CMK (cell line): ENCODE data around the gene MFAP2.

Source experiments
- DNase-seq: peaks from one replicate; pipeline ENCODE4 v3.0.0-alpha.2; 2010; ENCODE audit warnings: low read depth

Gene MFAP2

DNA sequence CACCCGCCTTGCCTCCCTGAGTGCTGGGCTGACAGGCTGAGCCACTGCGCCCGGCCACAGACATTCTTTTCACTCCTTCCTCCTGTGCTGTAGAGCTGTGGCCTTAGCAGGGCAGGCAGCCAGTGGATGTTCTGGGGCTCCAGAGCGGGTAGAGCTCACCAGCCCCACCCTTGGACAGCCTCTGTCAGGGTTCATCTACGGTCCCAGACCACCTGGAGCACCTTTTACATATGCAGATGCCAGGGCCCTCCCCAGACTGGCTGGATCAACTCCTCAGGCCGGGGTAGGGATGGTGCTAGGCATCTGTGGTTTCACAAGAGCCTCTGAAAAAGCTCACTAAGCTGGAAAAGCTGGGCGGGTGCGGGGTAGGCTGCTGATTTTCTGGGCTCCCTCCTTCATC, 26.7 kb upstream of the MFAP2 start:
- no peak for DNase-seq

DNA sequence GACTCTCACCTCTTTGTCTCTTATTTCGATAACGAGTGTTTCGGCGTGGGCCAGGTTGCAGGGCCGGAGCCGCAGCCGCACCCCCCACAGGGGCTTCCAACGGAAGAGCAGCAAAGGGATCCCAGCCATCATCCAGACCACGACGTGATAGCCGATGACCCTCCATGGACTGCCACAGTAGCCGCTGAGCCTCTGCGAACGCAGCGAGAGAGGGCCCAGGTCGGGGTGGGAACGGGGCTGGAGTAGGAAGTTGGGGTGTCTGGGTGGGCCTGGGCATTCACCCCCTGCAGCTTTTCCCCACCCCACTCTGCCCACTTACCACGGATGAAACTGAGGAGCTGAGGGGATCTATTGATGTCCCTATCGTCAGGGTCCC, 24.9 kb upstream of the MFAP2 start:
- no peak for DNase-seq

DNA sequence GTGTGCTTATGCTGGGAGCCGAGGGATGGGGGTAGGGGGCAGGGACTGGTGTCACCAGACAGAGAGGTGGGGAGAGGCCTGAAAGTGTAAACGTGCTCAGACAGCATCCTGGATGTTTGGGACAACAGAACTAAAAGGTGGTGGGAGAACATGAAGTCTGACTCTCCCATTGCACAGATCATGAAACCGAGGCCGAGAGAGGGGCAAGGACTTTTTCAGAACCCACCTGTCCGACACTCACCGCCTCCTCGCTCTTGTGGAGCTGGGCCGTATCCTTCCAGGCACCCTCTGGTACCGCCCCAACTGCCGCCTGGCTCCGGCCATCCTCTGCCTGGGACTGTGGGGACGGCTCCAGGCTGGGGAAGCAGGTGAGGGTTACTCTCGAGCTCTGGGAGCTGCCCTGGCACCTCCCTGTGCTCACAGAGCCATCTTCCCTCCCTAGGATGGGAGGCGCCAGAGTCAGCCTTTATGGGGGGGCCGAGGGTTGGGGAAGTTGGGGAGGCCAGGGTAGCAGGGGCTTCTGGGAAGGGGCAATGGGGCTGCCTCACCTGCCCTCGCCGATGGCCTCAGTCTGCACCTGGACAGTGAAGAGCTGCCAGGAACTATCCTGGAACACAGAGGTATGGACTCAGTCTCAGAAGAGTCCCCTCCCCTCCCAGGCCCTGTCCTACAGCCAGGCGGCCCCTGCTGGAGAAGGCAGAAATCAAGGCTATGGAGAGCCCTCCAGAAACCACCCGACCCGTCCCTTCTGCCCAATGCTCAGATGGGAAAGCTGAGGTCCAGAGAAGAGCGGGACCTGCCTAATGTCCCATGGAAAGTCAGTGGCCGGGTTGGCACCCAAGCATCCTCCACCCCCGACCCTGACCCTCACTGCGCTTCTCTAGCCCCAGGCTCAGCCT, 24.3 kb upstream of the MFAP2 start:
- no peak for DNase-seq

DNA sequence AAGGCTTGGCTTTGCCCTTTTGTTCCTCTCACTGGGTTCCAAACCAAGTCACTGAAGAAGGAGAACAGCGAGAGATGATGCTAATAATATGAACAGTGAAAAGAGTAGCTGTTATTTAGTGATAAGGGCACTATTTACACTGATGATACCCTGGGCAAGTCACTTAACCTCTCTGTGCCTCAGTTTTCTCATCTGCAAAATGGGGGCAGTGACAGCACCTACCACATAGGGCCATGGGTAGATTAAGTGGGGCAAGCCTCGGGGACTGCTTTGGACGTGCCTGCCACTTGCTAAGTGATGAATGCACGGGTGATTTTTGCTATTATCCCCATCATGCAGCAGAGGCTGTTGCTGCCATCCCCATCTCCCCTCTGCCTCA, 22.1 kb upstream of the MFAP2 start:
- no peak for DNase-seq

DNA sequence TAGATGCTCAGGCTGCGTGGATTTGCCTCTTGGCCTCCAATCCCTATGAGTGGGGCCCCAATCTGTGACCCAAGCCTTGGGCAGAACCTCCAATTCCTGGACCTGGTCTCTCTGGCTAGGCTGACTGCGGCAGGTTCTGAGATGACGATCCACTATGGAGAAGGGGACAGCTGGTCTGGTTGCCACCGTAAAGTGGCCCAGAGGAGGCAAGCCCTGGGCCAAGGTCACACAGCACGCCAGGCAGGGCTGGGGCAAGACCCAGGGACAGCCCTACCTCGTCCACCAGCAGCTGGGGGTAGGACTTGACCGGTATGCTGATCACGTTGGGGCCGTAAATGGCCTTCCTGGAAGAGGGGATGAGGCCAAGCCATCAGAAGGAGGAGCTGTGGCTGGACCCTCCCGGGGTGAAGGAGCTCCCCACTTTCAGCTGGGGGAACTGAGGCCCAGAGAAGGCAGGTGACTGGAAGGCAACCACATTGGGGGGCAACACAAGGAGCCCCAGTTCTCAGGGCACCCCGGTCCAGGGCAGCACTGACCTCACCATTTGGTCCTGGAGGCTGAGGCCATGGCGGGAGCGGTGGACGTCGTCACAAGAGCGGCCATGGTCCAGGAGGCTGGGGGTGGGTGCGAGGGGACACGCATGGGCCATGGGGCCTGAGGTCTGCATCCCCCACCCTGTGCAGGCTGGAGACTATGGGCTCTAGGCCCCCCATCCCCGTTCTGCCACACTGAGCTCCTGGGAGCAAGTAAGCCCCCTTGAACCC, 21.5 kb upstream of the MFAP2 start:
- DNase-seq, result no peak

DNA sequence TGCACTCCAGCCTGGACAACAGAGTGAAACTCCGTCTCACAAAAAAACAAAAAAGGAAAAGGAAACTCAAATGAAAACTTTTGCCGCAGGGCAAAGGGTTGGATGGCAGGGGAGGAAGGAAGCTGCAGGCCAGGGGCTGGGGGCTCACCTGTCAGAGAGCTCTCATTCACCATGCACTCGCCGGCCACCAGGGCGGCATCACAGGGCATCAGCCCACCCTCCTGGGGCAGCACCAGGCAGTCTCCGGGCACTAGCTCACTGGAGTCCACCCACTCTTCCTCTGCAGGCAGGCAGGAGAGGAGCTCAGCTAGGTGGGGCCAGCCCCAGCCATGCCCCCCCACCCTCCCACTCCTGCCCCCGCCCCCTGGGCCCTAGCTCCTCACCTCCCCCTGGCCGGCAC, 19.4 kb upstream of the MFAP2 start:
- no peak for DNase-seq

DNA sequence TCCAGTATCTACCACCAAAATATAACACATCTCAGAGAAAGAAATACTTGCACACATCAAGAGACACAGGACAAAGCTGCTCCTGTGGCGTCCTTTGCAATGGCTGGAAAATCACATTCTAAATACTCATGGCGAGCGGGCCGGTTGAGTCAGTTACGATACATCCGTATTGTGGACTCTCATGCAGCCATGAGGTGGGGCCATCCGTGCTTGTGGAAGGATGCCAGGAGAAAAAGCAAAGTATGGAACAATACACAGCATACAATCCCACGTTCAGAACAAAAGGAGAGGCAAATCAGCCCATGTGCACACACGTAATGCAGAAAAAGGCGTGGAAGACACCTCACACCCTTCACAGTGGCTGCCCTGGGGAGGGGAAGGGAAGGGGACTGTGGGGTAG, 18.2 kb upstream of the MFAP2 start:
- DNase-seq, result no peak

DNA sequence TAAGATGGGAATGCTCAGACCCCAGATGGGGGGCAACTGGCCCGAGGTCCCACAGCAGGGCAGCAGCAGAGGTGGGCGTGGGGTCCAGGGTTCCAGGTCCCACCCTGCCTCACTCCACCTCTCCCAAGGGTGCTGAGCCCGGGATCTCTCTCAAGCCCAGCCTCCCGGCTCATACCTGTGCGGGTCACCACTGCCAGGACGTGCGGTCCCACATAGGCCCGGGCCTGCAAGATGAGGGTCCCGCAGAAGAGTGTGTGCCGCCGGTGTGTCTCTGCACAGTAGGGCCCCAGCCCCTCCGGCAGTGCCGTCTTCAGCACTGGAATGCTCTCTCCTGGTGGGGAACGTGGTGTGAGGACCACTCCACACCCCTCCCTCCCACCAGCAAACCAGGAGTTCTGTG, 16.4 kb upstream of the MFAP2 start:
- DNase-seq, result no peak

DNA sequence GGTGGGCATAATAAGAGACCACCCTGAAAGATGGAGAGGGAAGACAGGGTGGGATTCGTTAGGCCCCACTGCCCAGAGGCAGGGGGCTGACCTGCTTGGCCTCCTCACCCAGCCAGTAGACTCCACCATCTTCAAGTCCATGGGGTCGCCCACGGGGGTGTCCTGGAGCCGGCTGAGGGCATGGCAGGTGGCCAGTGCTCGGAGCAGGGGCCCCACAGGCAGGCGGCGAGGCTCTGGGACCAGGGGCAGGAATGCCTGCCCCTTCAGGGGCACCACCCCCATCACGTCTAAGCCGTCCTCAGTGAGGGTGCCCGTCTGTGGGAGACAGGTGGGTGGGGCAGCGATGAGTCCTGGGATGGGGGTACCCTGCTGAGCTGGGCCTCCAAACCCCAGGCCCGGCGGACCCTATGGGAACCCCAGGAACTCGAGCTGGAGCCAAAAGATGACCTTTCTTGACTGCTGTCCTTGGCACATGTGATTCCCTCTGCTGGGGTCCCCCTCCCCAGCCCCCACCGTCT, 13.2 kb upstream of the MFAP2 start:
- DNase-seq, result no peak

DNA sequence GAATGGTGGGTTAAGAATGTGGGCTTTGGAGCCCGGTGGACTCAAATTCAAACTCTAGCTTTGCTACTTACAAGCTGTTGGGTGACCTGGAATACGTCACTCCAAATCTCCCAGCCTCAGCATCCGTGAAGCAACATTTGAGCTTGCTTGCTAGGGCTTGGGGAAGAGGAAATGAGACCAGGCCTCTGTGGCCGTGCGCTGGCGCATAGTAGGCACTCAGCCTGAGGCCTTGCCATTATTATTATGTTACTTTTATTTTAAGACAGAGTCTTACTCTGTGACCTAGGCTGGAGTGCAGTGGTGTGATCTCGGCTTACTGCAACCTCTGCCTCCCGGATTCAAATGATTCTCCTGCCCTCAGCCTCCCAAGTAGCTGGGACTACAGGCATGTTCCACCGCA, 12.3 kb upstream of the MFAP2 start:
- DNase-seq, result no peak

DNA sequence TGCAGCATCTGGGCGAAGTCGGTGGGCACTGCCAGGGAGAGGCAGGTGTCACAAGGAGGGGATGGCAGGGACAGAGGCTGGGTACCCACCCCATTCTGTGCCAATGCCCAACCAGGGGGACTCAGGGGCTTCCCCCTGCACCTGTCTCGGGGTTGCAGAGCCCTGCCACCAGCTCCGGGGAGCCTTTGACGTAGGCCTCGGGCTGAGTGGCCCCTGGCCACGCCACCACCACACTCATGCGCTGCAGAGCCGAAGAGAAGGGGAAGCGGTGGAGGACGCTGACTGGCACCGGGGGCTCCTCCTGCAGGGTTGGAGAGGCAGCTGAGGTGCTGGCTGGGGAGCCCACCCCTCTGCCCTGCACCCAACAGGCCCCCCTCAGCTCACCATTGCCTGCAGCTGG, 11.7 kb upstream of the MFAP2 start:
- no peak for DNase-seq

DNA sequence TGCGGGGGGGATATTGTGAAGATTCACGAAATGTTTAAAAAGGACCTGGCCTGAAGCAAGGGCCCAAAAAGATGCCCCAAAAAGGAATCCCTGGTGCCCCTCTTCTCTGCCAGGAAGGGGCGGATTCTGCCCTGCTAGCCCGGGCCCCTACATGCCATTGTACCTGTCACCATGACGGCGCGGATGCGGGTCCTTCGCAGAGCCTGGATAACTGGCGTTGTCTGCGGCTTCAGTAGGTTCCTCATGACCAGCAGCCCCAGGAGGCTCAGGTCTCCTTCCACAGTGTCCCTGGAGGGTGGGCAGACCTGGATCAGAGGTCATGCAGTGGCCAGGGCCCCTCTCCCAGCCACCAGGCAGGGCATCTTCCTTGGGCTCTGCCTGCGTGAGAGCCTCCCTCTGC, 11.2 kb upstream of the MFAP2 start:
- no peak for DNase-seq

DNA sequence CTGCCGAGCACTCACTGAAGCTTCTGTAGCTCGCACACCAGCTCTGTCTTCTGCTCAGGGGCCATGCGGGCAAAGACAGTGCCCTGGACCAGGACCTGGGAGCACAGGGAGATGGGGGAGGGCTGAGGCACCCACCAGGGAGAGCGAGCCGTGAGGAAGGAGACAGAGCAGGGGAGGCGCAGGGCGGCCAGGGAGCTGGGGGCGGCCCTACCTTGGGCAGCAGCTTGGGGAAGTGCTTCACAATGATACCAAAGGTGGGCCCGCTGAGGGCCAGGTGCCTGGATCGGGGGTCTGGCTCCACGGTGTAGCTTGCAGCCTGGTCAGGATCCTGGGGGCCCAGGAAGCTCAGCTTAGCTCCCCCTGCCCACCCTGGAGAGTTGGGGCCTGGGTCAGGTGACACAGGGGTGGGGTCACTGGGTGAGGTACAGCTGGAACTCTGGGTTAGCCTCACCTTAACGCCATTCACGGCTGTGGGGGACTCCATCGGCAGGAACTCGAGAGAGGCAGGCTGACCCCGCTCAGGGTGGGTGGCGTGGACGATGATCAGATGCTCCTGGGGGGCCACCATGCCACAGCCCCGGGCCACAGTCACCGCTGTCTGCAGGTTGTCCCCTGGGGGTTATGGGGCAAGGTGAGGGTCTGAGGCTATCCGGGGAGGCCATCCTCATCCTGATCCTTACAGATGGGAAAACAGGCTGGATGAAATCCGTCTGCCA, 9.4 kb upstream of the MFAP2 start:
- DNase-seq, result no peak

DNA sequence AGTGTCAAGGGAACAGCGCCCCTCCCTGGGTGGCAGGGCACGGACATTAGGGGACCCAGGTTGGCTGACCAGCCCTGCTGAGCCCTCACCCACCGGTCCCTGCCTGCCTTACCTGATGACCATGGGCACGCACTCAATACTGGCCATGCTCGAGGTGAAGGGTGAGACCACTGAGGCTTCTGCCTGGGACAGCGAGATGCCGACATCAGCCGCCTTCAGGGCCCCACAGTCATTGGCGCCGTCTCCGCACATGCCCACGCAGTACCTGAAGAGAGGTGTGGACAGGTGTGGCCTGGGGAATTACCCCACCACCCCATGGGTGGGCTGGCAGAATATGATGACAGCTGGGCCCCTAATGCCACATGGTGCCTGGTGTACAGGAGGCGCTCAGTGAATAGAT, 7.8 kb upstream of the MFAP2 start:
- no peak for DNase-seq

DNA sequence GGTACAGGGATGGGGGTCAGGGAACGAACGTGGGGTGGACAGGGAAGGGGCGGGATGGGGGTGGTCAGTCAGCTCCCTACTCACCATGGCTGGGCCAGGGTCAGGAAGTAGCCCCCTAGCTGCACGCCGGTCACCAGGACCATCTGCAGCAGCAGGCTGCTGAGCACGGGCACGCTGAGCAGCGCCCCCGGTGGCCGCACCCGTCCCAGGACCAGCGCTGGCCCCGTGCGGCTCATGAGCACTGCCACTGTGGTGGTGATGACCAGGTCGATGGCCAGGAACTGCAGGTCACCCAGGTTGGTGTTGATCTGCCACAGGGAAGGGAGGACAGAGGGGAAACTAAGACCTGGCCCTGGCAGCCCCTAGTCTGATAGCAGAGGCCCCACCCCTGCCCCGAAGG, 6.5 kb upstream of the MFAP2 start:
- no peak for DNase-seq

DNA sequence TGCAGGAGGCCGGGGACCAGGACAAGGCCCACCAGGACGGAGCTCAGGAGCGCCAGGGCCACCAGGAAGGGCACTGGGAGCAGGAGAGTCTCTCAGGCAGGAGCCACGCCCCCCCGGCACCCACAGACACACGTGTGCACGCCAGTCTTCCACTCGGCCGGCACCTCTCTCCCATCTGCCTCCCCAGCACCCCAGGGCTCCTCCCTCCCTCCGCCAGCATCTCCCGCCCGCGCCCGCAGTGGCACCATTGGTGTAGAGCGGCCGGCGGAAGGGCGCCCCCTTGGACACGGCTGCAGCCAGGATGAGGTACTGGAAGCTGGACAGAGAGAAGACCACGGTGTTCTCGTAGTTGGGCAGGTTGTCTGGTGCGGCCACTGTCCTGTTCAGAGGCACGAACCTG, 6.1 kb upstream of the MFAP2 start:
- no peak for DNase-seq

DNA sequence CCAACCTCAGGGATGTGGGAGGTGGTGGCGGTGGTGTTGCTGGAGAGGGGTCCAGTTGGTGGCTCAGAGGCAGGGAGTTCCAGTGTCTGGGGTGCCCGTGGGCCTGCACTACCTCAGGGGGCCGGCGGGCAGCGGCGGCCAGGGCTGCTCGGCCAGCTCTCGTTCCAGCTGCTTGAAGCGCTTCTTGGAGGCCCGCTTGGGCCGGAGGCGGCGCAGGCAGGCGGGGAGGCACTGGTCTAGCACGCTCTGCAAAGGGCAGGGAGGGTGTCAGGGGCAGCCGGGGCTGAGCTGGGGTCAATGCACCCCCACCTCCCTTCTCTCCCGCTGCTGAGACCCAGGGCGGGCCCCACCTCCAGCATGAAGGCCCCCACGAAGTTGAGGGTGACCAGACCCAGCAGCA, 5.7 kb upstream of the MFAP2 start:
- no peak for DNase-seq

DNA sequence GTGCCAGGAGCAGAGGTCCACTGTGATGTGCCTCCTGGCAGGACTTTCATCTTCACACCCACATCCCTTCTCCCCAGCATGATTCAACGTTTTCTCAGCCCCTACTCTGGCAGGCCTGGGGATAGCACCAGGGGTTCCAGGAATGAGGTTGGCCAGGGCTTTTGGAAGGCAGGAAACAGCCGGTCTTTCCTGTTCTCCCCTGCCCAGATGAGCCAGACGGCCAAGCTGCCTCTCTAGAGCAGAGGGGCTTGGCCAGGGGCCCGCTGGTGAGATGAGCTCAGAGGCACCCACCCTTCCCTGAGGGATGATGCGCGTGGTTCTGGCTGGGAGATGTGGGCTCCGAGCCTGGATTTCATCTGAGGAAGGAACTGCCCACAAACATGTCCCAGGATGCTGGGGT, 4.3 kb upstream of the MFAP2 start:
- no peak for DNase-seq

DNA sequence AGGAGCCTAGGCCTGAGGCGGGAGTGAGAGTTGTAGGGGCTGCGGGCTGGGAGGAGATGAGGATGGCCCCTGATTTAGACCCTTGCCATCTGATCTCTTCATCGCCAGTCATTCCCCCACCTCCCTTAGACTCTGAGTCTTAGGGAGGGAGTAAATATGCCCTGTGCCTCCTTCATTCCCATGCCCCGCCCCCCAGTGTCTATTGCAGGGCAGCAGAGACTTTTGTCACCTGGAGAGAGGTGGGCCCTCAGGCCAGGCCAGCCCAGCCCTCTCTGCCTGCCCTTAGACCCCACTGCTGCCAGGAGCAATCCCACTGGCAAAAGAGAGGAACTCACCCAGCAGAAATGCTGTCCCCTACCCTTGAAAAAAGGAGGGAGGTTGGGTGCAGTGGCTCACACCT, 3.2 kb upstream of the MFAP2 start:
- DNase-seq, result no peak

DNA sequence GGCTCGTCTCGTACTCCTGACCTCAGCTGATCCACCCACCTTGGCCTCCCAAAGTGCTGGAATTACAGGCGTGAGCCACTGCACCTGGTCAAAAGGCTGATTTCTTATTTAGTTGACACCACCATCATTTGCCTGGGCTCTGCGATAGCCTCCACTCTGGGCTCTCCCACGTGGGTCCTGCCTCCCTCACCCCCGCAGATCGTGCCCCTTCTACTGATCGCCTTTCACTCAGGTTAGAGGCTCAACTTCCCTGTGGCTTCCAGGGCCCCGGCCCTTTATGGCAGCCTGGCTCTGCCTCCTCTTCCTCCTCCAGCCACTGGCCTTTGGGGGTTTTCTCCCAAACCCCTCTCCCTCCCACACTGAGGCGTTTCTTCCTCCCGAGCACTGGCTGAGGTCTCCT, 2.5 kb upstream of the MFAP2 start:
- DNase-seq, result no peak

DNA sequence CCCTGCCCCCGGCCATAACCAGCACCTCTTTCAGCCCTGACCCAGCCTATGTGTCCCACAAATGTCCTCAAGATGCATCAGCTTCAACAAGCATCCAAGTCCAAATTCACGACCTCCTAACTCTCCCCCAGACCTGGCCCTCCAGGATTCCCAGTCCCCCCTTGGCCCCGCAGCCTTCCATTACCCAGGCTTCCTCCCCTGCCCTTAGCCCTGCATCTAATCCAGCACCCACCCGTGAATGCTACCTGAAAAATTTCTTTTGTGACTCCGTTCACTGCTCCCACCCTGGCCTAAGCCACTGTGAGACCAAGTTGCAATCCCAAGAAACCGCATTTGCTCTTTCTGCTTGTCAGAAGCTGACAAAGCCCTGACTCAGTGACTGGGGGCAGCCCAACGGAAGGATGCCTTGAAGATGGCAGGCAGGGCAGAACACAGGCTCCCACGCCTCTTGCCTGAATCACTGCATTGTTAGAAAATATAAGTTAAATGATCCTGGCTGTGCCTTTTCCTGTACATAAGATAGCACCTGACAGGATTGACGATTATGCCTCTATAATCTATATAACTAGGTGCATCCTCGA, 939 bp upstream of the MFAP2 start:
- no peak for DNase-seq
